ENCODE measurements around the gene LETM1. TPM values are rescaled to one million over a fixed set of nuclear protein-coding genes. Genes with fewer than 3 reads are reported as not detected.

The LETM1 gene
- total RNA-seq, 1 experiment from 2014 or later, result 18.6 TPM

DNA sequence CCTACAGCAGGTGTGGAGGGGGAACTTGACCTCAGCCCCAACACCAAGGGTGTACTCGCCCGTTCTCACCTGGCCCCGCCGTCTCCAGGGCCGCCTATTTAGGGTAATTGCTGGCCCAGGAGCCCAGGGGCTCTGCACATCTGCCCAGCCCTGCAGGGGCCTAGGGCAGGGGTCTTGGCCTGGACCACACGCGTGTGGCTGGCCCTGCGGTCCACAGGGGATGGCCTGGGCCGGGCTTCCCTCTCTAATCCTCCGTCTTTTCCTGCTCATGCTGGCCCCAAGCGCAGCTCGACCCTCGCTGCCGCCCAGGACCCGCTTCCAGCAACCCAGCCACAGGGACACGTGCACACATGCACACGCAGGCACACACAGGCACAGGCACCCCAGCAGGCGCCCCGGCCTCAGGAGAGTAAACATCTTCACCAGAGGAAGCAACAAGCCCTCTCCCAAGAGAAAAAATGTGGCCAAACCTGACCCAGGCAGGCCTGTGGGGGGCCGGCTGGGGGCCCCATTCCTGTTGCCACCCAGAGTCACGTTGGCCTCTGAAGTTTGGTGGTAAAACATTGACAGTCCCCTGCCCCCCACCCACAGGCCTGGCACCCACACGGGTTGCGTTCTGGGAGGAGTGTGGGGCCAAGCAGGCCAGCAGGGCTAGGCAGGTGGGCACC, 87.5 kb downstream of the LETM1 start:
- Histone ChIP-seq H3K4me3 (no peak overlapping the region), H3K36me3 (no peaks in the 10 kb centered on the region), H3K27me3 (replicated peaks) (no peaks in the 10 kb centered on the region), H3K9me3 (replicated peaks) (no peaks in the 10 kb centered on the region), H3K27ac (no peak overlapping the region), H3K4me1 (replicated peaks) (peaks cover 4% of the 10 kb centered on the region)
- no peak for DNase-seq (ENCODE audit: low read depth in 1 of 2, low spot score in 2 of 2)

GRCh38 chr4:1767770-1768366, 88.1 kb downstream of the LETM1 start:
- no peak overlapping the region for H3K4me3 ChIP-seq
- no peaks in the 10 kb centered on the region for H3K36me3 ChIP-seq
- no peaks in the 10 kb centered on the region for H3K27me3 ChIP-seq (replicated peaks)
- H3K4me1 ChIP-seq (replicated peaks), result peaks cover 4% of the 10 kb centered on the region
- DNase-seq (ENCODE audit: low read depth in 1 of 2, low spot score in 2 of 2), result no peak
- H3K9me3 ChIP-seq (replicated peaks), result no peaks in the 10 kb centered on the region
- H3K27ac ChIP-seq, result no peak overlapping the region

DNA sequence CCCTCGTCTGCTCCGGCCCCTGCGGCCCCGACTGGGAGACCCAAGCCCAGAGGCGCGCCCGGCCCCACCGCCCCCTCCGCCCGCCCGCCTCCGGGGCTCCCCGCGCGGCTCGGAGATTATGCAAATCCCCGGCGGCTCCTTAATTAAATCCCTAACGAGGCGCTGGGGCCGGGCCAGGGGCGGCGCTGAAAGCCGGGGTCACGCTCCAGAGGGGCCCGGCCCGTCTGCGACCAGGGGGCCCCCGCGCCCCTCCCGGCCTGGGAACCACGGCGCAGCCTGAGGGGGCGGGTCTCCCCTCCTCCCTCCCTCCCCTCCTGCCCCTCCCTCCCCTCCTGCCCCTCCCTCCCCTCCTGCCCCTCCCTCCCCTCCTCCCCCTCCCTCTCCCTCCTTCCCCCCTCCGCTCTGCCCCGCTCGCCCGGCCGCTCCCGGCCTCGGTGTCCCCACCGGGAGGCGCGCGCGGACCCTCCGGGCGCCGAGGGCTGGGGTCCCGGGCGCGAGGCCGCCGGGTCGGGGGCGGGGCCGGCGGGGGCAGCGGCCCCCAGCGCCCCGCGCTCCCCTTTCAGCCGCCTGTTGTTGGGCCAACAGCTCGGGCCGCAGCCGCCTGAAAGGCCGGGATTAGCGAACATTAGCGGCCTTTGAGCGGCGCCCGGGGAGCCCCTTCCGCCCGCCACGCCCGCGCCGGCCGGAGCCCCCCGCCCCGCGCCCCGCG, 88.7 kb downstream of the LETM1 start:
- no peak for DNase-seq (ENCODE audit: low read depth in 1 of 2, low spot score in 2 of 2)

DNA sequence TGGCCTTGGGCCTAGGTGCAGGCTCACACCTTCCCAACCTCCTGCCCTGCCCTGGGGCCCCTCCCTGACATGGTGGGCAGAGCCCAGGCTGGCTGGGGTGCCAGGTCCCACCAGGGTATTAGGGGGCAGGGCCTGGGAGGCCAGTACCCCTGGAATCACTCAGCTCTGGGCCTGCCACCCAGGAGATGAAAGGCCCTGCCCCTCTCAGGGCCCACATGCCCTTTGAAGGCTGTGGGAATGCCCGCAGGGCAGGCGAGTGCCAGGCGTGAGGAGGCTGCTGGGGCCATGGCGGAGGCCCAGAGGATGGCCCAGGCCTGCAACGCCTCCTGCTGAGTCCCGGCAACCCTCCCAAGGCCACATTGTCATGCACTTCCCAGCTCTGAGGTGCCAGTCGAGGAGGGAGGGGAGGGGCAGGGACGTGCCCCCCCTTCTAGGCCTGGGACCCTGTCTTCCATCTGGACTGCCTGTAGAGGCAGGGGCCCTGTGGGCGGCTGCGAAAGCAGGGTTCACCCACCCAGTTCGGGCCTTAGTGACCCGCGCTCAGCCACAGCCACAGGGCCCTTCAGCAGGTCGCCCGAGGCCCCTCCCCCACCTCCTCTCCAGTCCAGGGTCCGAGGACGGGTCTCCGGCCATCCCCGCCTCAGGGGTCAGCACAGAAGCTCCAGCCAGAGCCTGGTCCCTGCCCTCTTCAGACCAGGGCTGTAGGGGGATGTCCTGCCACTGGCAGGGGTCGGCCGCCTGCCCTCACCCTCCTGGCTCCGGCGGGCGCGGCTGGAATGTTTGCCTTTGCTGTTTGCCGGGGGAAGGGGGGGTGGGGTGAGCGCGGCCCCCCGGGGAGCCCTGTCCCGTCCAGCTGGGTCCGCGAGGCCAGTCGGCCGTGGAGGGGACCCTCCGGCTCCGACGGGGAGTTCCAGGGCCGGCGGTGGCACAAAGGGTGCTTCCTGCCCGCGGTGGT, 89.6 kb downstream of the LETM1 start:
- Histone ChIP-seq H3K9me3 (replicated peaks) (no peaks in the 10 kb centered on the region), H3K27me3 (replicated peaks) (no peaks in the 10 kb centered on the region), H3K4me1 (replicated peaks) (peaks cover 4% of the 10 kb centered on the region), H3K36me3 (no peaks in the 10 kb centered on the region), H3K4me3 (no peak overlapping the region), H3K27ac (no peak overlapping the region)
- no peak for DNase-seq (ENCODE audit: low read depth in 1 of 2, low spot score in 2 of 2)

More for the DNA sequence above, 88.7 kb downstream of the LETM1 start:
- Histone ChIP-seq H3K4me3 (no peak overlapping the region), H3K27me3 (replicated peaks) (no peaks in the 10 kb centered on the region), H3K36me3 (no peaks in the 10 kb centered on the region), H3K4me1 (replicated peaks) (peaks cover 4% of the 10 kb centered on the region), H3K9me3 (replicated peaks) (no peaks in the 10 kb centered on the region), H3K27ac (no peak overlapping the region)

DNA sequence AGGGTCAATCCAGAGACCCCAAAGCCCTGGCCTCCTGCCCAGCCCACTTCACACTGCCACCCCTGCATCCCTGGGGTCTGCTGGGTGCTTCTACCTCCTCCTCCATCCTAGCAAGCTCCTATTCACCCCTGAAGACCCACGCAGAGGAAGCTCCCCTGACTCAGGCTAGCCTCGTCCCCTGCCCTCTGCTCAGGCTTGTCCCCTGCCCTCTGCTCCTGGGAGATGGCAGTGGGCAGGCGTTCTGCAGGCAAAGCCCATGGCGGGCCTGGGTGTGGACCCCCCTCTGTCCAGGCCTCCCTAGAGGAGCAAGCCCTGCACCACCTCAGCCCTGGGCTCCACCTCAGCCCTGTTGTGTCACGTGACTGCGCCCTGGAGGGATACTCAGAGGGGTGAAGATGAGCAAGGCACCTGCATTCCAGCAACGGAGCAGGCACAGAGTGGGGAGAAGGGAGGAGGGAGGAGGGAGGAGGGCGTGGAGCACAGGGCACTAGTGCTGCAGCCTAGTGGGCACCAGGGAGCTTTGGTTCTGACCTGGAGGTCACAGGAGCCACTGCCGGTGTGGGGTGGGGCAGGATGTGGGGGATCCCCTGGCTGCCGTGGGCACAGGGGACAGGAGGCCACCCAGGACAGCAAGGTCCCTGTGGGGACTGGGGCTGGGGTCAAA, 90.4 kb downstream of the LETM1 start:
- Histone ChIP-seq H3K4me1 (replicated peaks) (peaks cover 4% of the 10 kb centered on the region), H3K9me3 (replicated peaks) (no peaks in the 10 kb centered on the region), H3K27ac (no peak overlapping the region), H3K36me3 (no peaks in the 10 kb centered on the region), H3K27me3 (replicated peaks) (no peaks in the 10 kb centered on the region), H3K4me3 (no peak overlapping the region)
- no peak for DNase-seq (ENCODE audit: low read depth in 1 of 2, low spot score in 2 of 2)

DNA sequence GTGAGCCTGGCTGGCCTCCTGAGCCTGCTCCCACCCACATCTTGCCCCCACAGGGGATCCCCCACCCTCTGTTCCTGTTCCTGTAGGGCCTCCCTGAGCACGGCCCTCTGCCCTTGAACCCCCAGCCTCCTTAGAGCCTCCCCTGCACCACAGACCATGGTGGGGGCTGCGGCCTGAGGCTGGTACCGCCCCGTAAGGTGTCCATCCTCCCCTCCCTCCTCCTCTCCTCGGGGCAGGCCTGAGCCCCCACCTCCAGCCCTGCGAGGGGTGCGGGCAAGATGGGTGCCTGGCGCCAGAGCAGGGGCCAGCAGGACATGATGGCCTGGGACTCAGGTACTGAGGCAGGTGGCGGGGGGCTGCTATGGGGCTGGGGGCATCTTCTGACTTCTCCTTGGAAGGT, 91.3 kb downstream of the LETM1 start:
- no peak for DNase-seq (ENCODE audit: low read depth in 1 of 2, low spot score in 2 of 2)
- peaks cover 4% of the 10 kb centered on the region for H3K4me1 ChIP-seq (replicated peaks)

GRCh38 chr4:1763550-1764080, 92.3 kb downstream of the LETM1 start:
- DNase-seq (ENCODE audit: low read depth in 1 of 2, low spot score in 2 of 2), result peak in 1 of 2 experiments; percentile 55
- no peaks in the 10 kb centered on the region for H3K27me3 ChIP-seq (replicated peaks)
- H3K4me3 ChIP-seq, result no peak overlapping the region
- no peaks in the 10 kb centered on the region for H3K36me3 ChIP-seq
- H3K4me1 ChIP-seq (replicated peaks), result peaks cover 4% of the 10 kb centered on the region
- no peak overlapping the region for H3K27ac ChIP-seq
- no peaks in the 10 kb centered on the region for H3K9me3 ChIP-seq (replicated peaks)

More for the DNA sequence above, 91.3 kb downstream of the LETM1 start:
- no peaks in the 10 kb centered on the region for H3K36me3 ChIP-seq
- H3K27ac ChIP-seq, result no peak overlapping the region
- no peak overlapping the region for H3K4me3 ChIP-seq
- H3K9me3 ChIP-seq (replicated peaks), result no peaks in the 10 kb centered on the region
- no peaks in the 10 kb centered on the region for H3K27me3 ChIP-seq (replicated peaks)

DNA sequence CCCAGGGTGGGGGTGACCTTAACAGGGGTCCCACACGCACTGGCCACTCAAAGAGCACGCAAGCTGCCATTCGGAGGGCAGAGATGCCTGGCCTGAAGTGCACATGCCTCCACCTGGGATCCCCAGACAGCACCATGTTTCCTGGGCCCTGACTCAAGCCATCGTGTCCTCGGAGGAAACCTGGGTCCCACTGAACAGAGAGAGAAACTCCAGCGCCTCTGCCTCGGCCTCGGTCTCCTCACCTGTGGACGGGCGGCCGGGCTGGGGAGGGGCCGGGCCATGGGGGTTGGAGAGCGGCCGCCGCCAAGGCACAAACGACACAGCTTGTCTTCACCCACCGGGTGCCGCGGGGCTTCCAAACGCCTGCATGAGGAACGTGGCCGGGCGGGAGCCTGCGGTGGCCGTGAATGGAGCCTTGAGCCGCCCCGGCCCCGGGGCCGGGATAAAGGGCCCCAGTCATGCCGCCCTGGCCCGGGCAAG, 92.8 kb downstream of the LETM1 start:
- H3K27me3 ChIP-seq (replicated peaks), result no peaks in the 10 kb centered on the region
- no peaks in the 10 kb centered on the region for H3K9me3 ChIP-seq (replicated peaks)
- H3K27ac ChIP-seq, result no peak overlapping the region
- peaks cover 4% of the 10 kb centered on the region for H3K4me1 ChIP-seq (replicated peaks)
- DNase-seq (ENCODE audit: low read depth in 1 of 2, low spot score in 2 of 2), result no peak
- H3K4me3 ChIP-seq, result no peak overlapping the region
- H3K36me3 ChIP-seq, result no peaks in the 10 kb centered on the region

- Histone ChIP-seq H3K9me3 (replicated peaks) (no peaks in the 10 kb centered on the region), H3K27ac (no peak overlapping the region), H3K4me1 (replicated peaks) (peaks cover 4% of the 10 kb centered on the region), H3K27me3 (replicated peaks) (no peaks in the 10 kb centered on the region), H3K4me3 (no peak overlapping the region), H3K36me3 (no peaks in the 10 kb centered on the region)
- no peak for DNase-seq (ENCODE audit: low read depth in 1 of 2, low spot score in 2 of 2)
Observed at GRCh38 chr4:1762264-1763010, 93.5 kb downstream of the LETM1 start.

Other genes with a start within 250 kb of the LETM1 start
- 0.39 TPM in 1 of 2 replicates, not detected in the other for gene FAM53A, start 171.8 kb downstream of the LETM1 start, total RNA-seq (2014; rRNA removed; shearing (Covaris generic))
- gene SLBP, start 143.8 kb downstream of the LETM1 start, total RNA-seq (2014; rRNA removed; shearing (Covaris generic)), result 92.3 and 102 TPM in 2 replicates
- 9.3 and 14.7 TPM in 2 replicates for gene TMEM129, start 134.8 kb downstream of the LETM1 start, total RNA-seq (2014; rRNA removed; shearing (Covaris generic))
- 19.2 and 21.5 TPM in 2 replicates for gene TACC3, start 134.6 kb downstream of the LETM1 start, total RNA-seq (2014; rRNA removed; shearing (Covaris generic))
- 10.2 and 13.8 TPM in 2 replicates for gene FGFR3, start 62.9 kb downstream of the LETM1 start, total RNA-seq (2014; rRNA removed; shearing (Covaris generic))
- 35.9 and 39.0 TPM in 2 replicates for gene NSD2, start 15.2 kb upstream of the LETM1 start, total RNA-seq (2014; rRNA removed; shearing (Covaris generic))
- 7.5 and 9.2 TPM in 2 replicates for gene NELFA, start 152.8 kb upstream of the LETM1 start, total RNA-seq (2014; rRNA removed; shearing (Covaris generic))
- gene NAT8L, start 203.2 kb upstream of the LETM1 start, total RNA-seq (2014; rRNA removed; shearing (Covaris generic)), result not detected in 2 replicates

All from SJSA1 (cell line).